NB4 (cell line): ENCODE measurements around the gene CCDC121.

Source experiments
- MAX ChIP-seq: IDR thresholded peaks from 2 replicates; pipeline ENCODE4 v1.6.1; 2011; ENCODE audit warnings: low read depth, low read length
- POLR2A ChIP-seq: IDR thresholded peaks from 2 replicates; pipeline ENCODE4 v1.6.1; 2011; ENCODE audit warnings: mild to moderate bottlenecking; ENCODE audit not compliant: insufficient read length; ENCODE audit errors: extremely low read depth
- TF ChIP-seq, protein P1 (sequence below): IDR thresholded peaks from one replicate; pipeline ENCODE4 v1.5.1; 2012; ENCODE audit warnings: low read depth, low read length

GRCh38 chr2:27615316-27615715 is 13.5 kb downstream of the CCDC121 start:
- TF ChIP-seq, protein P1, sequence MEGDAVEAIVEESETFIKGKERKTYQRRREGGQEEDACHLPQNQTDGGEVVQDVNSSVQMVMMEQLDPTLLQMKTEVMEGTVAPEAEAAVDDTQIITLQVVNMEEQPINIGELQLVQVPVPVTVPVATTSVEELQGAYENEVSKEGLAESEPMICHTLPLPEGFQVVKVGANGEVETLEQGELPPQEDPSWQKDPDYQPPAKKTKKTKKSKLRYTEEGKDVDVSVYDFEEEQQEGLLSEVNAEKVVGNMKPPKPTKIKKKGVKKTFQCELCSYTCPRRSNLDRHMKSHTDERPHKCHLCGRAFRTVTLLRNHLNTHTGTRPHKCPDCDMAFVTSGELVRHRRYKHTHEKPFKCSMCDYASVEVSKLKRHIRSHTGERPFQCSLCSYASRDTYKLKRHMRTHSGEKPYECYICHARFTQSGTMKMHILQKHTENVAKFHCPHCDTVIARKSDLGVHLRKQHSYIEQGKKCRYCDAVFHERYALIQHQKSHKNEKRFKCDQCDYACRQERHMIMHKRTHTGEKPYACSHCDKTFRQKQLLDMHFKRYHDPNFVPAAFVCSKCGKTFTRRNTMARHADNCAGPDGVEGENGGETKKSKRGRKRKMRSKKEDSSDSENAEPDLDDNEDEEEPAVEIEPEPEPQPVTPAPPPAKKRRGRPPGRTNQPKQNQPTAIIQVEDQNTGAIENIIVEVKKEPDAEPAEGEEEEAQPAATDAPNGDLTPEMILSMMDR, result no peak
- TF ChIP-seq MAX (no peak), POLR2A (no peak)
